HG02840 (cell line): ENCODE measurements around the gene SCGN.

Experiments
- ATAC-seq: cut with Tn5 transposase; IDR thresholded peaks from one replicate; pipeline ENCODE4 v1.9.1; 2021; ENCODE audit warnings: mild to moderate bottlenecking, moderate library complexity, moderate number of reproducible peaks; ENCODE audit not compliant: unreplicated experiment, low FRiP score

Gene SCGN

GRCh38 chr6:25652007-25652515 lies at the start of gene SCGN:
TSS of gene SCGN (plus strand) at chr6:25652215. CDS start at chr6:25652404, 189 bp downstream.
- no peak for ATAC-seq

- ATAC-seq = no peak
These were observed 49.4 kb upstream of the SCGN start for GRCh38 chr6:25602674-25602982.

- no peak for ATAC-seq
These were observed 48.8 kb upstream of the SCGN start for GRCh38 chr6:25603251-25603650.

GRCh38 chr6:25606151-25606550 lies 45.9 kb upstream of the SCGN start:
- no peak for ATAC-seq

- no peak for ATAC-seq
These were observed 43.3 kb upstream of the SCGN start for GRCh38 chr6:25608558-25609174.

- ATAC-seq = no peak
These were observed 39.3 kb upstream of the SCGN start for GRCh38 chr6:25612666-25613065.

GRCh38 chr6:25613415-25613814 lies 38.6 kb upstream of the SCGN start:
- no peak for ATAC-seq

GRCh38 chr6:25614052-25614451 lies 38.0 kb upstream of the SCGN start:
- ATAC-seq = no peak

GRCh38 chr6:25615471-25615870 lies 36.5 kb upstream of the SCGN start:
- ATAC-seq = no peak

GRCh38 chr6:25617997-25618396 lies 34.0 kb upstream of the SCGN start:
- no peak for ATAC-seq

- ATAC-seq = no peak
These were observed 32.8 kb upstream of the SCGN start for GRCh38 chr6:25619217-25619616.

- no peak for ATAC-seq
These were observed 31.6 kb upstream of the SCGN start for GRCh38 chr6:25620391-25620790.

GRCh38 chr6:25623065-25623464 lies 28.9 kb upstream of the SCGN start:
- ATAC-seq = no peak

GRCh38 chr6:25623879-25624278 lies 28.1 kb upstream of the SCGN start:
- no peak for ATAC-seq

- ATAC-seq = no peak
These were observed 25.0 kb upstream of the SCGN start for GRCh38 chr6:25627001-25627400.

- ATAC-seq = no peak
These were observed 23.4 kb upstream of the SCGN start for GRCh38 chr6:25628471-25629197.

- ATAC-seq = no peak
These were observed 22.8 kb upstream of the SCGN start for GRCh38 chr6:25629198-25629576.

GRCh38 chr6:25630508-25631278 lies 21.3 kb upstream of the SCGN start:
- no peak for ATAC-seq

GRCh38 chr6:25635886-25636317 lies 16.1 kb upstream of the SCGN start:
- ATAC-seq = no peak

- ATAC-seq = no peak
These were observed 14.8 kb upstream of the SCGN start for GRCh38 chr6:25637211-25637610.

GRCh38 chr6:25637960-25638434 lies 14.0 kb upstream of the SCGN start:
- ATAC-seq = no peak
